Loucy (cell line): ENCODE data around the gene ZNF74.

ENCODE experiments used
- H2AFZ ChIP-seq: fragments of 200-600 bp; sonication (generic); 2 replicates; pipeline ENCODE4 v1.6.0; 2016; ENCODE audit warnings: antibody characterized with exemption, mild to moderate bottlenecking, low read length, moderate library complexity
- H3F3A ChIP-seq: fragments of 200-600 bp; 2 replicates; pipeline ENCODE4 v1.6.0; 2016; ENCODE audit warnings: antibody characterized with exemption, low read depth, mild to moderate bottlenecking
- H3K27me3 ChIP-seq: fragments of 200-600 bp; sonication (generic); 2 replicates; pipeline ENCODE4 v1.6.1; 2014; ENCODE audit warnings: low read length, mild to moderate bottlenecking; ENCODE audit not compliant: insufficient read depth, poor library complexity, severe bottlenecking
- H3K36me3 ChIP-seq: fragments of 200-600 bp; sonication (generic); 2 replicates; pipeline ENCODE4 v1.6.1; 2016; ENCODE audit warnings: low read length; ENCODE audit not compliant: insufficient read depth
- H3K4me1 ChIP-seq: fragments of 200-600 bp; sonication (generic); 2 replicates; pipeline ENCODE4 v1.5.1; 2014; ENCODE audit warnings: low read length, mild to moderate bottlenecking; ENCODE audit not compliant: insufficient read depth, poor library complexity, severe bottlenecking
- H3K4me2 ChIP-seq: fragments of 200-600 bp; sonication (generic); 2 replicates; pipeline ENCODE4 v1.6.0; 2014; ENCODE audit warnings: antibody characterized with exemption, low read length, low read depth, mild to moderate bottlenecking; ENCODE audit not compliant: poor library complexity, severe bottlenecking
- H3K4me3 ChIP-seq: fragments of 200-600 bp; sonication (generic); 2 replicates; pipeline ENCODE4 v1.5.1; 2014; ENCODE audit warnings: low read length, mild to moderate bottlenecking, mixed read lengths; ENCODE audit not compliant: poor library complexity, severe bottlenecking
- H3K79me2 ChIP-seq: fragments of 200-600 bp; sonication (generic); 2 replicates; pipeline ENCODE4 v1.6.1; 2014; ENCODE audit warnings: low read length; ENCODE audit not compliant: insufficient read depth
- H3K9ac ChIP-seq: fragments of 200-600 bp; sonication (generic); 2 replicates; pipeline ENCODE4 v1.6.0; 2014; ENCODE audit warnings: mild to moderate bottlenecking, low read depth, low read length, moderate library complexity; ENCODE audit not compliant: poor library complexity, severe bottlenecking
- H3K9me2 ChIP-seq: fragments of 200-600 bp; sonication (generic); replicated peaks from 2 replicates; pipeline ENCODE4 v1.6.1; 2016; ENCODE audit warnings: low read depth, low read length, mixed read lengths
- H3K9me3 ChIP-seq: fragments of 200-600 bp; sonication (generic); 2 replicates; pipeline ENCODE4 v1.6.1; 2014; ENCODE audit warnings: mild to moderate bottlenecking, antibody characterized with exemption, low read length, low read depth; ENCODE audit not compliant: insufficient read depth
- H4K20me1 ChIP-seq: fragments of 200-600 bp; sonication (generic); 2 replicates; pipeline ENCODE4 v1.6.0; 2014; ENCODE audit warnings: antibody characterized with exemption, low read length, mild to moderate bottlenecking; ENCODE audit not compliant: insufficient read depth, poor library complexity, severe bottlenecking
- EZH2phosphoT487 ChIP-seq: fragments of 200-600 bp; IDR thresholded peaks from 2 replicates; pipeline ENCODE4 v1.6.1; 2018; ENCODE audit warnings: antibody characterized with exemption, mild to moderate bottlenecking, moderate library complexity, borderline replicate concordance
- TF ChIP-seq, protein P1 (sequence below): fragments of 200-600 bp; sonication (generic); conservative IDR thresholded peaks from 2 replicates; pipeline ENCODE4 v1.5.1; 2014; ENCODE audit warnings: mild to moderate bottlenecking, antibody characterized with exemption, low read length

The ZNF74 gene

DNA sequence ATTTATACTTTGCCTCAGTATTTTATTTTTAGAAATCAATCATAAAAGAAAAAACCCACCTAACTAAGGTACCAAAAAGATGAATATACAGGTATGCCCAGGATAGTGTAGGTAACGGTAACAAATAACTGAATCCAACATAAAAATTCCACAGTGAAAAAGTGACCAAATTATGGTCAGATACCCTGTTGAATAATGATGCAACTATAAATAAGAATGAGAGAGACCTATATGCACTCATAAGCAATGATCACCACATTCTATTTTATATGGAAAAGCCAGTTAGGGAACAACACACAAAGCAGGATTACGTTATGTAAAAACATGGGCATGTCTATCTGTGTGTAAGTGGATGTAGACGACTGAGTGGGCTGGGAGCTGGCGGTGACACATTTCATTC, 7.0 kb upstream of the ZNF74 start:
- Histone ChIP-seq H3F3A (no peaks in the 10 kb centered on the region), H3K36me3 (no peaks in the 10 kb centered on the region), H3K9me3 (no peaks in the 10 kb centered on the region), H2AFZ (no peak overlapping the region), H3K4me3 (no peak overlapping the region), H3K4me2 (no peak overlapping the region), H3K4me1 (no peaks in the 10 kb centered on the region), H4K20me1 (no peaks in the 10 kb centered on the region), H3K79me2 (no peaks in the 10 kb centered on the region), H3K9ac (no peak overlapping the region), H3K27me3 (peaks cover 5% of the 10 kb centered on the region), H3K9me2 (no peaks in the 10 kb centered on the region)
- TF ChIP-seq EZH2phosphoT487: no peak
- TF ChIP-seq, protein P1, sequence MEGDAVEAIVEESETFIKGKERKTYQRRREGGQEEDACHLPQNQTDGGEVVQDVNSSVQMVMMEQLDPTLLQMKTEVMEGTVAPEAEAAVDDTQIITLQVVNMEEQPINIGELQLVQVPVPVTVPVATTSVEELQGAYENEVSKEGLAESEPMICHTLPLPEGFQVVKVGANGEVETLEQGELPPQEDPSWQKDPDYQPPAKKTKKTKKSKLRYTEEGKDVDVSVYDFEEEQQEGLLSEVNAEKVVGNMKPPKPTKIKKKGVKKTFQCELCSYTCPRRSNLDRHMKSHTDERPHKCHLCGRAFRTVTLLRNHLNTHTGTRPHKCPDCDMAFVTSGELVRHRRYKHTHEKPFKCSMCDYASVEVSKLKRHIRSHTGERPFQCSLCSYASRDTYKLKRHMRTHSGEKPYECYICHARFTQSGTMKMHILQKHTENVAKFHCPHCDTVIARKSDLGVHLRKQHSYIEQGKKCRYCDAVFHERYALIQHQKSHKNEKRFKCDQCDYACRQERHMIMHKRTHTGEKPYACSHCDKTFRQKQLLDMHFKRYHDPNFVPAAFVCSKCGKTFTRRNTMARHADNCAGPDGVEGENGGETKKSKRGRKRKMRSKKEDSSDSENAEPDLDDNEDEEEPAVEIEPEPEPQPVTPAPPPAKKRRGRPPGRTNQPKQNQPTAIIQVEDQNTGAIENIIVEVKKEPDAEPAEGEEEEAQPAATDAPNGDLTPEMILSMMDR: no peak

DNA sequence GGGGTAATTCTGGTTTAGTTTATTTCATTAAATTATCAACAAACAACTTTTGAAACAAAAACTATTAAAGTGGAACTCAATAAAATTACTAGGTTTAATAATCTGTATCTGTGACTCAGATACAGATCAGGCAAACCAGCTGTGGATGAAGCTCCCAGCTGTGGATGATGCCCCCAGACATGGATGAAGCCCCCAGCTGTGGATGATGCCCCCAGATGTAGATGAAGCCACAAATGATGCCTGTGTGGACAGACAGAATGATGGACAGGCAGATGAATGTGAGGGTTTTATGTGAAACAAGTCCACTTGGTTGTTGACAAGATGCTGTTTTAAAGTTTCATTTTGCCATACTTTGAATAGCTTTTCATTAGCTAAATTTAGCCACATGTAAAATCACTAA, 5.8 kb upstream of the ZNF74 start:
- H3K4me3 ChIP-seq: no peak overlapping the region
- H2AFZ ChIP-seq: no peak overlapping the region
- H3F3A ChIP-seq: no peaks in the 10 kb centered on the region
- TF ChIP-seq, protein P1: no peak
- no peak for TF ChIP-seq EZH2phosphoT487
- H3K4me2 ChIP-seq: no peak overlapping the region
- no peaks in the 10 kb centered on the region for H3K36me3 ChIP-seq
- H3K4me1 ChIP-seq: no peaks in the 10 kb centered on the region
- peaks cover 5% of the 10 kb centered on the region for H3K27me3 ChIP-seq
- no peaks in the 10 kb centered on the region for H3K9me2 ChIP-seq
- H3K79me2 ChIP-seq: no peaks in the 10 kb centered on the region
- no peaks in the 10 kb centered on the region for H4K20me1 ChIP-seq
- H3K9me3 ChIP-seq: no peaks in the 10 kb centered on the region
- no peak overlapping the region for H3K9ac ChIP-seq

DNA sequence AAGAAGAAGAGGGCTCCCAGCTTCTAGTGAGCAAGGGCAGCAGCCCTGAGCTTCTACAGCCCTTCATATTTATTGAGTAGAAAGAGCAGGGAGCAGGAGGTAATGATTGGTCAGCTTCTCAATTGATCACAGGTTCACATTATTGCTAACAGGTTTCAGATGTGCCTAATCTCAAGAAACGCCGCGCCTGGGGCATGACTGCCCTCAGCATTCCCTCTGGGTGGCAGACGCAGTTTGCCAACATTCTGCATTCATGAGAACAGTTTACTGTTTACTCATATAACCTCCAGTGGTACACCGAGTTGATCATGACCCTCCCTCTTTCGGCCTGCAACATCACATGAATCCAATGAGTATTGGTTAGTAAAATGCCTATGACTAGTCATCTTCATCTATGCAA, 4.7 kb upstream of the ZNF74 start:
- H2AFZ ChIP-seq: no peak overlapping the region
- no peaks in the 10 kb centered on the region for H3F3A ChIP-seq
- H3K4me1 ChIP-seq: peaks cover 6% of the 10 kb centered on the region
- TF ChIP-seq, protein P1: no peak
- no peak for TF ChIP-seq EZH2phosphoT487
- no peak overlapping the region for H3K4me2 ChIP-seq
- H3K79me2 ChIP-seq: peaks cover 3% of the 10 kb centered on the region; the same call in 1 of the 2 replicates
- no peaks in the 10 kb centered on the region for H3K9me2 ChIP-seq
- H3K4me3 ChIP-seq: no peak overlapping the region
- no peaks in the 10 kb centered on the region for H3K36me3 ChIP-seq
- H3K9ac ChIP-seq: no peak overlapping the region
- no peaks in the 10 kb centered on the region for H4K20me1 ChIP-seq
- H3K27me3 ChIP-seq: peaks cover 5% of the 10 kb centered on the region
- no peaks in the 10 kb centered on the region for H3K9me3 ChIP-seq
